ENCODE data around the gene MAP3K21. TPM values are rescaled to one million over a fixed set of nuclear protein-coding genes. Genes with fewer than 3 reads are reported as not detected.

The MAP3K21 gene
- total and polyA plus RNA-seq, 9 of the 15 experiments (the other 6 are each of a cell fraction or from before 2014, with no cell fraction given): 0.23 to 0.86 (median 0.49) TPM

DNA sequence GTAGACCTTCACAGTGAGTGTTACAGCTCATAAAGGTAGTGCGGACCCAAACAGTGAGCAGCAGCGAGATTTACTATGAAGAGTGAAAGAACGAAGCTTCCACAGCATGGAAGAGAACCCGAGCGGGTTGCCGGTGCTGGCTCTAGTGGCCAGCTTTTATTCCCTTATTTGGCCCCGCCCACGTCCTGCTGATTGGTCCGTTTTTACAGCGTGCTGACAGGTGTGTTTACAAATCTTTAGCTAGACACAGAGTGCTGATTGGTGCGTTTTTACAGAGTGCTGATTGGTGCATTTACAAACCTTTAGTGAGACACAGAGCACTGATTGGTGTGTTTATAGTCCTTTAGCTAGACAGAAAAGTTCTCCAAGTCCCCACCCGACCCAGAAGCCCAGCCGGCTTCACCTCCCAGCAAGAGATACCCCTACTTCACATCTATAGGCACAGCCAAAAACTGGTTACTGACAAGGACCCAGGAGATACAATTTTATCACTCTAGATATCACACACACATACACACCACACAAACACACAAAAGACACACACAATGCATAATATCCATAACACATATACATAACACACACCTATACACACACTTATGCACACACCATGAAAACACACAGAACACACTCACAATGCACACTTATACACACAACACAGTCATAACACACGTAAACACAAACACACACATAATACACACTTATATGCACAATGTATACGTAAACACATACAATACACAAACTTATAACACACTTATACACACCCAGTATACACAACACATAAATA is 68.5 kb downstream of the MAP3K21 start:
- FAIRE-seq (no peak), ATAC-seq (peak; percentile 41; the same call in 2 of the 3 replicates), DNase-seq (ENCODE audit: extremely low read depth in 1 of 4, low spot score in 3 of 4) (no peak)
- in situ Hi-C loops (cut with MboI): loop anchor here (25.0 kb wide), 1 partner anchor 666 kb away; no protein-coding TSS in a partner anchor
- POLR2A ChIA-PET: no interaction called here
- no peak overlapping the region for H3K4me3 ChIP-seq
- H3K9me3 ChIP-seq (replicated peaks; ENCODE audit: control insufficient read depth, insufficient read depth, low read depth, low read length): 0 out of 2 replicates have a peak, but pooled peaks cover 2% of the 10 kb centered on the region
- no peaks in the 10 kb centered on the region for H3K9me1 ChIP-seq (ENCODE audit: control insufficient read depth, insufficient read depth, low read length)
- no peaks in the 10 kb centered on the region for H3K79me2 ChIP-seq (ENCODE audit: control insufficient read depth, insufficient read depth, low read length)
- no TSS peak for BruUV-seq (replicated peaks)
- H3K9ac ChIP-seq (ENCODE audit: insufficient read depth in 1 of 2, low read depth in 2 of 2, low read length in 2 of 2): no peak overlapping the region
- no peaks in the 10 kb centered on the region for H4K20me1 ChIP-seq (replicated peaks; ENCODE audit: control insufficient read depth, insufficient read depth, low read length)
- no peaks in the 10 kb centered on the region for H3K27me3 ChIP-seq (ENCODE audit: control insufficient read depth in 2 of 2, insufficient read depth in 2 of 2, low read length in 2 of 2)
- intact Hi-C loops (cut with micrococcal nuclease): loop anchor here (1.0 to 10.0 kb wide), 6 partner anchors 45 to 919 kb away; no protein-coding TSS in a partner anchor
- H2AFZ ChIP-seq (ENCODE audit: low read depth, low read length): no peak overlapping the region
- no peak overlapping the region for H3K4me2 ChIP-seq (ENCODE audit: insufficient read depth, low read length)
- no peaks in the 10 kb centered on the region for H3K36me3 ChIP-seq (ENCODE audit: control insufficient read depth, insufficient read depth, low read length)
- TF ChIP-seq PRPF4 (IDR thresholded peaks at IDR 0.05; ENCODE audit: insufficient read depth, low read depth, low read length, poor library complexity, severe bottlenecking) (no peak), MEF2A (IDR thresholded peaks at IDR 0.05; ENCODE audit: control insufficient read depth, low read depth, low read length) (no peak), ZNF507 (tag; conservative IDR thresholded peaks at IDR 0.05) (no peak), EHMT2 (IDR thresholded peaks at IDR 0.05) (0 out of 2 replicates have a peak, but pooled peaks have one; percentile 26), NFYB (IDR thresholded peaks at IDR 0.05; ENCODE audit: extremely low read depth, insufficient read length) (peak; percentile 71), TSC22D4 (tag; IDR thresholded peaks at IDR 0.05) (peak; percentile 55; the same call in 1 of the 2 replicates)
- CTCF ChIA-PET (ENCODE audit: low intra/inter-chr PET ratio): interaction anchor here (0.6 to 2.5 kb wide), 3 partner anchors 12 to 670 kb away, joined by 3 to 15 read pairs (median 8); no protein-coding TSS in a partner anchor
- no peak overlapping the region for H3K27ac ChIP-seq (ENCODE audit: extremely low read depth, low read depth, low read length)
- WGBS (ENCODE audit: insufficient coverage, low coverage, missing lambda C conversion rate): 13% methylated on average over 15 of the region's 15 CpGs
- H3K4me1 ChIP-seq (replicated peaks in 1 of 2; ENCODE audit: control insufficient read depth in 2 of 2, insufficient read depth in 2 of 2, low read length in 2 of 2): no peaks in the 10 kb centered on the region; a peak in 1 of 5 replicates
